Measurements from ENCODE around the gene ZMIZ1. TPM values are rescaled to one million over a fixed set of nuclear protein-coding genes. Genes with fewer than 3 reads are reported as not detected.

Gene ZMIZ1
- total RNA-seq, 1 experiment from 2014 or later, result 13.9 TPM

- DNase-seq (ENCODE audit: low read depth), result no peak
Measured at GRCh38 chr10:79187121-79187940, 118.6 kb downstream of the ZMIZ1 start.

GRCh38 chr10:79188154-79188965, 119.6 kb downstream of the ZMIZ1 start:
- no peak for DNase-seq (ENCODE audit: low read depth)

- no peak for DNase-seq (ENCODE audit: low read depth)
Measured at GRCh38 chr10:79189181-79189580, 120.4 kb downstream of the ZMIZ1 start.

DNA sequence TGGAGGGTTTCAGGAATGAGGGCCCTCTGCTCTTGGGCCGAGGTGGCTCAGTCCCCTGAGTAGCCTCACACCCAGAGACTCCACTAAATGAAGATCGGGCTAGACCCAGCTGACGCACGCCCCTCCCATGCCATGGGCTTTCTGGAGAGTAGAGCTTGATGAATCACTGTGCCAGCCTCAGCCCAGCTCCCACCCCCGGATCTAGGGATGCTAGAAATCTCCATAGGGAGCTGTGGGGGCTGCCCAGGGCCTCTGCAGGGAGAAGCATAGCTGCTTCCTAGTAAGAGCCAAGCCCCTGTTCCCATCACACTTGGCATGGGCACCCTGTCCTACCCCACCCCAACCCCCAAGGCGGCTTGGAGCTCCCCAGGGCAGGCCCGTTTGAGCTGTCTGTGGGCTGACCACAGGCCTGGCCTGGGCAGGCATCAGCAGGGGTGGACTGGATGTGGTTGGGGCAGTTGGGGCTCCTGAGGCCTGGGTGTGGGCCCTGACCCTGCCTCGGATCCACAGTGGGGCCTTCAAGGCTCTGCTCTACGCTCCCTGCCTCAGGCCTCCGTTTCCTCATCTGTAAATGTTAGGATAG, 121.2 kb downstream of the ZMIZ1 start:
- DNase-seq (ENCODE audit: low read depth), result peak; percentile 71

- DNase-seq (ENCODE audit: low read depth), result no peak
Measured at GRCh38 chr10:79190740-79191261, 122.0 kb downstream of the ZMIZ1 start.

DNA sequence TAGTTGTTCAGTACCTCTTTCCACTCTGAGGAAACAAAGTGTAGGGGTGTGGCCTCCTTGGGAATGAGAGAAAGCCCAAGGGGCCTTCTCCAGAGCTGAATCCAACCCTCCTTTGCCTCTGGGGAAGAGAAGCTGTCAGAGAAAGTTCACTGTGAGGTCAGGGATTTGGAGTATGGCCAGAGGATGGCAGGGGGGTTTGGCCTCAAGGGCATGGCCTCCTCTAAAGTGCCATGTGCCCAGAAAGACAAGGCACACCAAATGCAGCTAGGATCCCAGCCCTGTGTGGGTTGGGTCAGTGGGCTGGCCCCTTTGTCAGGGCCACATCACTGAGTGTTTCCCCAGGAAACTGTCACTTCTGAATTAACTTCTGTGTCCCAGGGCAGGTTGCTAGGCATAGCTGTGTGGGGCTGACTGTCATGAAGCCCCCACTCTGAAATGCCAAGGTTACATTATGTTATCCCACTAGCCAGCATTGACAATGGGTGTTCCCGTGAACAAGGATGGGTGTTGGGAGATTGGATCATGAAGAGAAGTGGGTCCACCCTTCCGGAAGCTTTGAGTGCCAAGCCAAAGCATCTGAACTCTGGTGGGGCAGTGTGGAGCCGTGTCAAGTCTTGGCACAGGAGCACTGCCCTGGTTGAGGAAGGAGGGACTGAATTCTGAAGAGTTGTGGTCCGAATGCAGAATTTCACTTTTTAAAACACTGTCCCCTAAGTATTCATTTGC, 123.3 kb downstream of the ZMIZ1 start:
- no peak for DNase-seq (ENCODE audit: low read depth)

GRCh38 chr10:79192677-79193003, 123.9 kb downstream of the ZMIZ1 start:
- DNase-seq (ENCODE audit: low read depth), result peak; percentile 75

DNA sequence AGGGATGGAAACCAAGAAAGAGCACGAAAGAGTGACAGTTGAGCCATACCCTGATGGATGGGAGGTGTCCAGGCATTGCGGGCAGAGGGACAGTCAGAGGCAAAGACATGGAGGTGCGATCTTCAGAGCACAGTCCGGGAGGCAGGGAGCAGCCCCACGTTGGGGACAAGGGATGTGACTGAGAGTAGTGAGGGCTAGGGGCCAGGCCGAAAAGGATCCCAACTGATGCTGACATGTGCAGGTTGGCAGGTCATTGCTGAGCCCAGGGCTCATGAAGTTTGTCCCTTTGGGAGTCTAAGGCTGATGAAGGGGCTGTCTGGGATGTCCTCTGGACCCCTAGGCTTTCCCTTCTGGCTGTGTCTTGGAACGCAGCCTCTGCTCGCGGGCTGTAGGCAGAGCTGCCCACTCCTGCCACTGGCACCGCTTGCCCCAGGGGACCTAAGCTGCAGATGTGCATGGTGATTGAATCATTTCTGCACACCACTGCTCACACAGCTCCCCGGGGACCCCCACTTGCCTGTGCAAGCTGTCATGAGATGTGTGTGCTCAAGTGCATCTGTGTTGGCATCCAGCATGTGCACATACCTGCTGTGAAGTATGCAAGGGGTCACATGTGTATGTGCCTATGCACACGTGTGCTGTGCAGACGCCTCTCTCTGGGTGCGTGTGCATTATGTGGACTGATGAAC, 125.1 kb downstream of the ZMIZ1 start:
- no peak for DNase-seq (ENCODE audit: low read depth)

DNA sequence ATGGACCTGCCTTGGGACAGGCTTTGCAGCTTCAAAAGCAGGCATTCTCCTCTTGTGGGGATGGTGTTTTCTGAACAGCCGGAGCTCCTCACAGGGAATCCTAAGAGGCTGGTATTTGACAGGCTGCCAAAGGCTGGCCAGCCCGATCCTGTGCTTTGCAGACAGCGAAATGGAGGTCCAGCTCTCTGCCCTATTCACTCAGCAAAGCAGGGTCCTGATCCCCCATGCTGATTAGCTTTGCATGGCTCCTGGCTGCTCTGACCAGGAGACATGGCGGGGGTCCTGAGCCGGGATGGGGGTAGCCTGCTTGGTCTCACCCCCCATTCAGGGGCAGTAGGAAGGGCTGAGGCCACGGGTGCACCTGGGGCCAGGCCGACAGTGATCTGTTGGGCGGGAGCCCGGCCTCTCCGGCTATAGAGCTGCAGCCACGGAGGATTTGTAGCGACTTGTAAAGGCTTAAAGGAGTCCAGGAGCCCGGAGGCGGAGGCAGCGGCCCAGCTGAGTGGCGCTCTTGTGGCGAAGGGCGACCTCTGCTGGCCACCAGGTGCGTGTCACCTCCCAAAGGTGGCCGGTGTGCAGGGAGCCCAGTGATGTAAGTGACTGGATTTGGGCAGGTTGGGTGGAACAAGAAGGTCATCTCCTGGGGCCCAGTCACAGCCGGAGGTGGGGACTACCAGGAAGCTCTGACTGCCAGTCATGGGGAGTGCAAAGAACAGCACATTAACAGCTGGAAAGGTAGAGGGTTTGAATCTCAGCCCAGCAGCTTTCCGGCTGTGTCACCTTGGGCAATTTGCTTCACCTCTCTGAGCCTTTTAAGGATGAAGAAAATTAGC, 126.5 kb downstream of the ZMIZ1 start:
- peak; percentile 80 for DNase-seq (ENCODE audit: low read depth)

- DNase-seq (ENCODE audit: low read depth), result peak; percentile 59
Measured at GRCh38 chr10:79196470-79197461, 128.0 kb downstream of the ZMIZ1 start.

- no peak for DNase-seq (ENCODE audit: low read depth)
Measured at GRCh38 chr10:79197558-79197957, 128.8 kb downstream of the ZMIZ1 start.

DNA sequence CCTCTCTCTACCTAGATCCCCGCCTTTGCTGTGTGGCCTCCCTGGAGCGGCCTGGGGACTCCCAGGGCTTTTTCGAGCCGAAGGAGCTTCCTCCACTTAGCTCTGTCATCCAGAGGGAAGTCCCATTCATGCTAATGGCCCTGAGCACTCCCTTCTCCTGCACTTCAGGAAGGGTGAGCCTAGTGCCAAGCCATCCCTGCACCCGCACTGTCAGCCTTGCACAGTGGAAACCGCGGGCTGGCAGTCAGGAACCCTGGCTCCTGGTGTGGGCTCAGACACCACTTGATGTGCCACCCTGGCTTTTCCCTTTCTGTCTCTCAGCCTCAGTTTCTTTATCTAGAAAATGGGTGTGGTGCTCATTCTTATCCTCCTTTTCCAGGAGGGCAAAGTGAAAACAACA, 131.6 kb downstream of the ZMIZ1 start:
- no peak for DNase-seq (ENCODE audit: low read depth)

DNA sequence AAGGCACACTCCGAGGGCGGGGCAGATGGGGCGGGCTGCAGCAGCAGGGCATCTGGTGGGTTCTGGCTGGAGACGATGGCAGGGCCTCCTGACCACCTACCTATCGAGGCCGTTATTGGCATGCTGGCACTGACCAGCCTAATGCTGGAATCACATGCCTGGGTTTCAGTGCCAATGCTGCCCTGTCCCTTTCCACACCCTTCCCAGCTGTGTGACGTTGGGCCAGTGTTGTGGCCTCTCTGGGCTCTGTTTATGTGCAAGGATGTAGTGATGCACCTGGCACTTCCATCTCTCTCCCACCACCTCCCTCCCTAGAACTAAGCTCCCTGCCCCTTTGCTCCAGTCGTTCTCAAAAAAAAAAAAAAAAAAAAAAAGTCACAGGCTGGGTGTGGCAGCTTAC, 132.9 kb downstream of the ZMIZ1 start:
- no peak for DNase-seq (ENCODE audit: low read depth)

GRCh38 chr10:79202188-79203013, 133.6 kb downstream of the ZMIZ1 start:
- peak; percentile 53 for DNase-seq (ENCODE audit: low read depth)

- DNase-seq (ENCODE audit: low read depth), result no peak
Measured at GRCh38 chr10:79203014-79203644, 134.4 kb downstream of the ZMIZ1 start.

DNA sequence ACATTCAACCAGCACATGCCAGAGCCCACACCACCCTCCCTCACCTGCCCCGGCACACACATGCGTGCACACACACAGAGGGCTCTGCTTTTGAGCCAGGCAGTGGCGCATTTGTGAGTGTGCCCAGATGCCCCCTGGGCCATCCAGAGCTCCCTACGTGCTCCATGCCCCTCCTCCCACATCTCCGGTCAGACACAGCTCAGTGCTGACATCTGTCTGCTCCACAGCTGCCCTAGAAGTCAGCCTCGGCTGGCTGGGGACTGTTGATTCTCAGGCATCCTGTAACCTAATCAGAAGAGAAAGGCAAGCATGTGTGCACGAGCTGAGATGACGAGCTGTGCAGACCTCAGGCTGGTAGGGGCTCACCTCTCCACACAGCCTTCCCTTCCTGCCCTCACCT, 135.1 kb downstream of the ZMIZ1 start:
- no peak for DNase-seq (ENCODE audit: low read depth)

DNA sequence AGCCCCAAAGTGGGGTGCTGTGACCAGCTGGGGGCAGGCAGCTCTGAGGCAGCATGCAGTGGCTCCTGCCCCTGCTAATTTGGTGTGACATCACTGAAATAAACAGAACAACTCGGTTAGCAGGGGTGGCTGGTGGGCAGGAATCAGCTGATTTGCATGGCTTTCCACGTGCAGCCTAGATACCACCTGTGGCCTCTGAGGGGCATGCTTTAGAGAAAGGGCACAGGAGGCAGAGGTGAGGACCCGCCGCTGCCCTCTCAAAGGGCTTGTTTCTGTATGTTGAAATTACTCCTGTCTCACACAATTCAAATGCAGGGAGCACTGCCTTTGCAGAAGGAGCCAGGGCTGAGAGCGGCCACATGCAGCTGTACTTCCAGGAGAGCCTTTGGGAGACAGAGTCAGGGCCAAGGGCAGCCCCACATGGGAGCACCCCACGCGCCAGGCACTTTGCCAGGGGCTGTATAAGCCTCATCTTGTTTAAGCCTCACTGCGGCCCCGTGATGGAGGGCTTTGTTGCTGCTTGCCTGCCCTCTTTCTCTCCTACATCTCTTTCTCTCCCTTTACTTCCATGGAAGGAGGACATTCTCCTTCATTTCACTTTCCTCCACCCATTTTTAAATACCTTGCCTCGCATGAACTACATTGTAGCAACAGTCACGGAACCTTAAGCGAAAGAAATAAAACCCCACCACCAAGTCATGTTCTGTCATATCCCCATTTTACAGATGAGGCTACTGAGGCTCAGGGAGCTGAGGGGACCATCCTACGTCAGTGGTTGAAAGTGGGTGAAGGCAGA, 137.7 kb downstream of the ZMIZ1 start:
- no peak for DNase-seq (ENCODE audit: low read depth)
